Activated T-cell treated with anti-CD3 and anti-CD28 coated beads, Interleukin-2, amount 50 U/mL, for 24 hours (primary cell): ENCODE results near the gene MYL3.

Source experiments
- DNase-seq: peaks from one replicate; pipeline ENCODE4 v3.0.0-alpha.2; 2020
- H3K27ac Mint-ChIP-seq: 2 replicates; pipeline ENCODE4 v1.8.0; 2020; ENCODE audit warnings: mild to moderate bottlenecking, mixed read lengths
- H3K27me3 Mint-ChIP-seq: 2 replicates; pipeline ENCODE4 v1.8.0; 2020; ENCODE audit warnings: mixed read lengths
- H3K36me3 Mint-ChIP-seq: 2 replicates; pipeline ENCODE4 v1.8.0; 2020; ENCODE audit warnings: low read depth, mixed read lengths
- H3K4me1 Mint-ChIP-seq: 2 replicates; pipeline ENCODE4 v1.8.0; 2020; ENCODE audit warnings: low read depth, mixed read lengths
- H3K4me3 Mint-ChIP-seq: 2 replicates; pipeline ENCODE4 v1.8.0; 2020; ENCODE audit warnings: mild to moderate bottlenecking, moderate library complexity, mixed read lengths
- H3K9me3 Mint-ChIP-seq: 2 replicates; pipeline ENCODE4 v1.8.0; 2020; ENCODE audit warnings: mixed read lengths

MYL3 gene

DNA sequence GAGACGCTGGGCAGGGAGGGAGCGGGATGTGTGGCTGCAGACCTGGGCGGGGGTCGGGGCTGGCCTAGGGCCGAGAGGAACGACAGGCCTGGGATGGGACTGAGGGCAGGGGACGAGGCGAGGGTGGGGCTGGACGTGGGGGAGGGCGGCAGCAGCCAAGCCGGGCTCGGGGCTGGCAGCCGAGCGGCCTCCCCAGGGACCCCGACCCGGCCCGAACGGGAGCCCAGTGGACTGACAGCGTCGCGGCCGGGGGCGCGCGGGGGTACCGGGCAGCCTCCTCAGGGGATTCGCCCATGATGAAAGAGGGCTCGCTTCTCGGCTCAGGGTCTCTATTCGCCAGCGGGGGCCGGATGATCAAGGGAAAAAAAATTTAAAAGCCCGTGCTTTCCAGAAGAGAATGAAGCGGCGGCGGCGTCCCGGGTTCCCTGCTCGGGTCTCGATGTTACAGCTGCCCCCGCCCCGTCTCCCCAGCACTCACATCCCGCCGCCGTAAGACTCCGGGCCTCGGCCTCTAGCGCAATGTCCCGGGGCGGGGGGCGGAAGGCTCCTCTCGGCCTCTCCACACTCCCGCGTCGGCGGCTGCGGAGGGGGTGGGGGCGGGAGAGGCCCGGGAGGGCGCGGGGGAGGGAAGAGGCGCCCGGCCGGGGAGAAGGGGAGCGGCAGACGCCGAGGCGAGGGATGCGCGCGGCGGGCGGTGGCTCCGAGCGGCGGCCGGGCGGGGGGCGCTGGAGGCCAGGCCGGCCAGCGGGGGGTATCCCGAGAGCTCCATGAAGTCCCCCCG lies 18.5 kb upstream of the MYL3 start:
- no peaks in the 10 kb centered on the region for H3K4me1 Mint-ChIP-seq
- H3K36me3 Mint-ChIP-seq = no peaks in the 10 kb centered on the region
- peak overlapping the region; percentile 50 for H3K4me3 Mint-ChIP-seq
- DNase-seq = peak; percentile 50
- peaks cover 52% of the 10 kb centered on the region for H3K27me3 Mint-ChIP-seq
- no peak overlapping the region for H3K27ac Mint-ChIP-seq
- no peaks in the 10 kb centered on the region for H3K9me3 Mint-ChIP-seq

DNA sequence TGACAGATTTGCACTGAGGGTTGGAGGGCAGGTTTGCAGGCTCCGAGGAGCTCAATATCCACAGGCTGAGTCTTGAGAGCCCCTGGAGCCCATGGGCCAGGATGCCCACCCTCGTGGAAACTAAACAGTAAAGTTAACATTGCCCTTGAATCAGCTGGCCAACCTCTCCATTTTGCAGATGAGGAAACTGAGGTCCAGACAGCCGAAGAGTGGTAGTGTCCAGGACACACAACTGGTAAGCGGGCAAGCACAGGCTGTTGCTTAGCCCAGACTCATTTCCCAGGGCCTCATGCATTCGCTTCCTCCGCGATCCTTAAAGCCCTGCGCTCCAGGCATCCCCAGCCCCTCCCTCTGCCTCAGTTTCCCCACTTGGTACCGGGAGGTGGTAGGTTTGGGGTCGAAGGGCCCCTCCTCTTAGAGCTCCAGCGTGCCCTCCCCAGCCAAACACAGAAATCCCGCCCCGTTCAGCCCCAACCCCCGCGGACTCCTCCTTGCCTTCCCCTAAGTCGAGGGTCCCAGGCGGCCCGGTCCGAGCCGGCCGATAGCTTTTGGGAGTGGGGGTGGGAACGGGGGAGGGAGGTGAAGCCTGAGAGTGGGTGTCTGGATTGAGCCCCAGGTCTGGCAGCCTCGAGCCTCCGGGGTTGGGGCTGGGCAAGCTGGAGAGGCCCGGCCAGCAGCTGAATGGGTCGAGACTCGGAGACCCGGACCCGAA lies 17.8 kb upstream of the MYL3 start:
- no peaks in the 10 kb centered on the region for H3K4me1 Mint-ChIP-seq
- H3K9me3 Mint-ChIP-seq = no peaks in the 10 kb centered on the region
- H3K4me3 Mint-ChIP-seq = no peak overlapping the region
- H3K27ac Mint-ChIP-seq = no peak overlapping the region
- peaks cover 48% of the 10 kb centered on the region for H3K27me3 Mint-ChIP-seq
- H3K36me3 Mint-ChIP-seq = no peaks in the 10 kb centered on the region
- DNase-seq = no peak

- no peaks in the 10 kb centered on the region for H3K36me3 Mint-ChIP-seq
- no peak overlapping the region for H3K27ac Mint-ChIP-seq
- H3K9me3 Mint-ChIP-seq = no peaks in the 10 kb centered on the region
- peaks cover 33% of the 10 kb centered on the region for H3K27me3 Mint-ChIP-seq
- H3K4me3 Mint-ChIP-seq = no peak overlapping the region
- DNase-seq = no peak
- peaks cover 6% of the 10 kb centered on the region for H3K4me1 Mint-ChIP-seq
Observed at GRCh38 chr3:46878781-46879436, 15.7 kb upstream of the MYL3 start.

DNA sequence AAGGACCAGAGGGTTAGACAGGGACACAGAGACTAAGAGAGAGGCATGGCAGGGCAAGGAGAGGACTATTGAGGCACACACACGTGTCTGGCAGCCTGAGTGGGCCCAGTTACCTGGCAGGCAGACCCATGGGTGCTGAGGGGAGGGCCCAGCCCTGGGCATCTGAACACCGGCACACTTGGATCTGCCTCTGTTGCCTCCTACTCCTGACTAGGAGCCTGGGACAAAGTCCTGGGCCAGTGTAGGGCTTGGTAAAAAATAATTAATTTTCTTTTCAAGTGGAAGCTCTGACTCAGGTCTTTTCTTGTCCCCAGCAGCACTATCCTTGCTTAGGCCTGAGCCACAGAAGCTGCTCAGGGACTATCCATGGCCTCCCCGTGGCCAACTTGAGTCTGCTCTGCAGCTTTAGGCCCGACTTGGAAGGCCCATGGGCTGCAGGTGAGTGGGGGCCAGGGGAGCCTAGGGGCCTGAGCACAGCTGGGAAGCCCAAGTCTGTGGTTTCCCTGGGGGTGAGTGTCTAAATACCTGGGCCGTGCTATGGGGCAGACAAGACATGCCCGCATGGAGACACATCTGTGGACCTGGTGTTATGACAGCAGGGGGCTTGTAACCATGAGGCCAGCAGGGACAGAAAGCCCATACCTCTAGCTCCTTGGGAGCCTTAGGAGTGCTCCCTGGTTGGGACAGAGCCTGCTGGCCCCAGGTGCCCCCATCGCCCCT lies 14.3 kb upstream of the MYL3 start, which contains the start of gene PTH1R:
TSS of gene PTH1R (plus strand) at position 316 of the 720 bp plus-strand sequence. CDS start 5,839 bp downstream, outside the sequence.
- Mint-ChIP-seq H3K4me3 (no peak within 1 kb of the TSS), H3K27ac (no peak within 1 kb of the TSS), H3K4me1 (peaks cover 13% of the 10 kb centered on the region), H3K27me3 (peaks cover 25% of the 10 kb centered on the region), H3K36me3 (no peaks in the 10 kb centered on the region), H3K9me3 (no peaks in the 10 kb centered on the region)
- DNase-seq = no peak

DNA sequence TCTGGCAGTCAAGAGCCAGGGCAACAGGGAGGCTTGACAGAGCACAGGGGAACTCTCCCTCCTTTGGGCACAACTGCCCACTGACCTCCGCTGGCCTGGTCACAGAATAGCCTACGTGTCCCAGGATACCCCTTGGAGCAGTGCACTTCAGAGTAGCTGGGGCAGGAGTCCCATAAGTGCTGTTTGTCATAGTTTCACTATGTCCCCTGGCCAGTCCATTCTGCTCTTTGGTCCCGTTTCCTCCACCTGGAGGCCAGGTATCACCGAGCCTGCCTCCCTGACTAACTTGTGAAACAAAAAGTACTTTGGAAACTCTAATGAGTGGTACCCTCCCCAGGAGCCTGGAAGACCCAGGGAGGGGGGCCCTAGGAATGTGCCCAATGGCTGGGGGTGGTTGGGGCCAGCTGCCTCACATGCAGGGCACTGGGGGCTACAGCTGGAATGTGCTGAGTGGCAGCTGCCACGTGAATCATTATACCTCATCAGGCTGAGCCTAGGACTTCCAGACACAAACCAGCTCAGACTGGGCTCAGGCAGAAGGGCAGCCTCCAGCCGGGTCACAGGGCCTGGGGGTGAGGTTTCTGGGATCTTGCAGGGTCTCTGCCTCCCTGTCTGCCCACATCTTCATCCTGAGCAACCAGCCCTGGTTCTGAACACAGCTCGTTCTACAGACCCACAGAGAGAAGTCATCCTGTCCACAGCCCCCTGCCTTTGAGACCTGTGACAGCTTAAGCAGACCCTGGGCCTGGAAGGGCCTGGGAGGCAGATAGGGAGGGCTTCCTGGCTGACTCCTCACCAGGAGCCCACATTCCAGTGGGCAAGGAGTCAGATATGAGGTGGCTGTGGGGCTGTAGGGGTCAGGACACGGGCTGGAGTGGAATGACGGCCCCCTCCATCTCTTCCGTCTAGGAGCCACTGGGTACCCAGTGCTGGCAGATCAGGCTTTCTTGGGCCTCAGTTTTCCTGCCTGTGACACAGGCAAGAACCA lies 13.4 kb upstream of the MYL3 start:
- Mint-ChIP-seq H3K27me3 (peaks cover 23% of the 10 kb centered on the region), H3K36me3 (no peaks in the 10 kb centered on the region), H3K4me1 (peaks cover 13% of the 10 kb centered on the region), H3K9me3 (no peaks in the 10 kb centered on the region), H3K4me3 (no peak overlapping the region), H3K27ac (no peak overlapping the region)
- no peak for DNase-seq

GRCh38 chr3:46875560-46875959 lies 12.3 kb upstream of the MYL3 start:
- Mint-ChIP-seq H3K27me3 (peaks cover 16% of the 10 kb centered on the region), H3K36me3 (no peaks in the 10 kb centered on the region), H3K4me3 (no peak overlapping the region), H3K9me3 (no peaks in the 10 kb centered on the region), H3K4me1 (peaks cover 13% of the 10 kb centered on the region), H3K27ac (no peak overlapping the region)
- no peak for DNase-seq

- Mint-ChIP-seq H3K4me1 (peaks cover 13% of the 10 kb centered on the region), H3K27ac (no peak overlapping the region), H3K36me3 (no peaks in the 10 kb centered on the region), H3K27me3 (peaks cover 5% of the 10 kb centered on the region), H3K9me3 (no peaks in the 10 kb centered on the region), H3K4me3 (no peak overlapping the region)
- no peak for DNase-seq
Observed at GRCh38 chr3:46874430-46874829, 11.2 kb upstream of the MYL3 start.

GRCh38 chr3:46873521-46873920 lies 10.3 kb upstream of the MYL3 start:
- no peaks in the 10 kb centered on the region for H3K27me3 Mint-ChIP-seq
- DNase-seq = no peak
- H3K4me3 Mint-ChIP-seq = no peak overlapping the region
- H3K9me3 Mint-ChIP-seq = no peaks in the 10 kb centered on the region
- H3K36me3 Mint-ChIP-seq = no peaks in the 10 kb centered on the region
- peaks cover 13% of the 10 kb centered on the region for H3K4me1 Mint-ChIP-seq
- no peak overlapping the region for H3K27ac Mint-ChIP-seq

GRCh38 chr3:46871222-46871621 lies 8.0 kb upstream of the MYL3 start:
- H3K27me3 Mint-ChIP-seq = no peaks in the 10 kb centered on the region
- H3K4me3 Mint-ChIP-seq = no peak overlapping the region
- no peaks in the 10 kb centered on the region for H3K36me3 Mint-ChIP-seq
- peaks cover 13% of the 10 kb centered on the region for H3K4me1 Mint-ChIP-seq
- H3K27ac Mint-ChIP-seq = no peak overlapping the region
- no peak for DNase-seq
- no peaks in the 10 kb centered on the region for H3K9me3 Mint-ChIP-seq

- Mint-ChIP-seq H3K9me3 (no peaks in the 10 kb centered on the region), H3K36me3 (no peaks in the 10 kb centered on the region), H3K27me3 (no peaks in the 10 kb centered on the region), H3K4me3 (no peak overlapping the region), H3K27ac (no peak overlapping the region), H3K4me1 (peaks cover 13% of the 10 kb centered on the region)
- DNase-seq = no peak
Observed at GRCh38 chr3:46870651-46871050, 7.4 kb upstream of the MYL3 start.

GRCh38 chr3:46869440-46869839 lies 6.2 kb upstream of the MYL3 start:
- Mint-ChIP-seq H3K27ac (no peak overlapping the region), H3K4me1 (peaks cover 12% of the 10 kb centered on the region), H3K9me3 (no peaks in the 10 kb centered on the region), H3K27me3 (no peaks in the 10 kb centered on the region), H3K36me3 (no peaks in the 10 kb centered on the region), H3K4me3 (no peak overlapping the region)
- no peak for DNase-seq

DNA sequence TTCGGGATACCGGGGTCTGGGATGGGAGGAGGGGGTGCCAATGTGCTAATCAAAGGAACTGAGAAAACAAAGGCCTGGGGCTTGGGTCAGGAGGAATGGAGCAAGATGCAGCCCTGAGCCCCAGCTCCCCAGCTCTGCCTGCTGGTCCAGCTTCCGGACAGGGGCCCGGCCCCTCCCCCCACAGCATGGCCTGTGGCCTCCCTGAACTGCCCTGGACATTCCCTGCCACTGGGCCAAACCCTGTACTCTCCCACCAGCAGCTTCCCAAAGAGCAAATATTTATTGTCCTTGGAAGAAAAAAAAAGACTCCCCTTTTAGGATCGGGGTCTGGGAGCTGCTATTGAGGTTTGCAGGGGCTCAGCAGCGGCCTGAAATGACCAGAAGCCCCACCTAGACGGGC lies 5.7 kb upstream of the MYL3 start:
- H3K9me3 Mint-ChIP-seq = no peaks in the 10 kb centered on the region

GRCh38 chr3:46868287-46868686 lies 5.0 kb upstream of the MYL3 start:
- Mint-ChIP-seq H3K9me3 (no peaks in the 10 kb centered on the region), H3K36me3 (no peaks in the 10 kb centered on the region), H3K27ac (no peak overlapping the region), H3K4me1 (peaks cover 3% of the 10 kb centered on the region), H3K4me3 (no peak overlapping the region), H3K27me3 (no peaks in the 10 kb centered on the region)
- DNase-seq = no peak

More for the DNA sequence above, 5.7 kb upstream of the MYL3 start:
- H3K36me3 Mint-ChIP-seq = no peaks in the 10 kb centered on the region
- no peak overlapping the region for H3K27ac Mint-ChIP-seq
- no peaks in the 10 kb centered on the region for H3K27me3 Mint-ChIP-seq
- peaks cover 7% of the 10 kb centered on the region for H3K4me1 Mint-ChIP-seq
- no peak for DNase-seq
- no peak overlapping the region for H3K4me3 Mint-ChIP-seq
